Measurements from ENCODE around the gene NOTCH2NLA.
"Not testable (repeated sequence)": the region's sequence is repeated elsewhere in the genome, so short reads cannot be mapped to it uniquely, and the experiment has no call there.

- TF ChIP-seq CTCF, POLR2A (IDR thresholded peaks at IDR 0.05): not testable (repeated sequence)
These were observed 49.5 kb upstream of the NOTCH2NLA start for GRCh38 chr1:146278346-146278745.

Data from testis (tissue), 2 donors.